ENCODE data around the gene YWHAB.
A peak's percentile ranks its signal among the peaks of the same experiment; 100 is the strongest.

The YWHAB gene

DNA sequence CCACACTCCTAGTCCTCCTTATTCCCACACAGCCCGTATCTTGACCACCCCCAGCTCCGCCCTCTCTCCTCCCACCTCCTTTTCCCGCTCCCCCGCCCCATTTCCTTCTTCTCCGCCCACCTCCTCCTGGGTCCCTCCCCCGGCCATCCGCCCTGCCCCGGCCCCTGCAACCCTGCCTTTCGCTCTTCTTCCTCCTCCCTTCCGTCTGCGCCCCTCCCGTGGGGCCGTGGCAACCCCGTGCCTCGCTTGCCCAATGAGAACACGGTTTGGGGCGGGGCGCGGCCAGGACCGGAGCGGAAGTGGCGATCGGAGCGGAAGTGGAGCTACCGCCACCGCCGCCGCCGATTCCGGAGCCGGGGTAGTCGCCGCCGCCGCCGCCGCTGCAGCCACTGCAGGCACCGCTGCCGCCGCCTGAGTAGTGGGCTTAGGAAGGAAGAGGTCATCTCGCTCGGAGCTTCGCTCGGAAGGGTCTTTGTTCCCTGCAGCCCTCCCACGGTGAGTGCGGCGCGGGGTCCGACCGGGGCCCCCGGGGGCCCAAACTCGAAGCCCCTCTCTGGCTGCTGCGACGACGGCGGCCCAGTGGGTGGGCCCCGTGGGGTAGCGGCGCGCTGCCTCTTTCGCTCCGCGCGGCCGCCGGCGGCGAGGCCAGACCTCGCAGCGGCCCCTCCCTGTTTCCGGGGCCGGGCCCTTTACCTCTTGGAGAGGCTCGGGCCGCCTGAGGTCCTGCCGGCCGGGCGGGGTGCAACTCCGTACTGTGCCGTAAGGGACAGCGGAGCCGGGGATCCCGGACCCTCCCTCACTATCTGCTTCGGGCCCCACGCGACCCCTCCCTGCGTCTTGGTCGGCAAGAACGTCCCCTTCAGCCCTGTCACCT is at the start of gene YWHAB:
TSS of gene YWHAB (plus strand) at position 314 of the 874 bp plus-strand sequence. CDS start 15,829 bp downstream, outside the sequence.
- peak within 1 kb of the TSS; percentile 97 for H3K4me3 ChIP-seq (ENCODE audit: control insufficient read depth, low read depth, low read length)
- peak; percentile 93 for DNase-seq (ENCODE audit: low read depth)
- no peak for TF ChIP-seq CTCF (conservative IDR thresholded peaks at IDR 0.05; ENCODE audit: control insufficient read depth, insufficient read depth, low read depth, low read length)

DNA sequence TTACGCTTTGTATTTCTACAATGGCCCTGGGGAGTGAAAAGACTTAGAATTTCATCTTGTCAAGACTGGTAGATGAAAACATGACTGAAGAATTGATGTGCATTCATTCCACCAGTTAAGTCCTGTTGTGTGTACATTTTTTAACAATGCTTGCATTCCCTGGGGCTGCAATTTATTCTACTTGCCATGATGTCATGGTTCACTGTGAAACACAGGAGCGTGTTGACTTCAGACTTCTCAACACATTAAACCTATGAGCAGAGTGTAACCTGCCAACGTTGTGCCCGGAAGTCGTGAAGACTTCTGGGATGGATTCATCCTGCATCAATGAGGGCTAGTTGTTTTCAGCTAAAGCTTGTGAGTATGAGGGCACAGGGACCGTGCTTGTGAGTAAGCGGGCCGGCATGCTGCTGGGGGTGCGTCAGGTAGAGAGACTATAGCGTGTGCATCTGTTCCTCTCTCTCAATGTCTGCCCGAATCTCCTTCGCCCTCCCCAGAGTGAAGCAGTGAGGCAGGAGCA is 48.8 kb upstream of the YWHAB start:
- H3K4me3 ChIP-seq (ENCODE audit: control insufficient read depth, low read depth, low read length) = no peak overlapping the region
- no peak for TF ChIP-seq CTCF (conservative IDR thresholded peaks at IDR 0.05; ENCODE audit: control insufficient read depth, insufficient read depth, low read depth, low read length)
- no peak for DNase-seq (ENCODE audit: low read depth)

- no peak overlapping the region for H3K4me3 ChIP-seq (ENCODE audit: control insufficient read depth, low read depth, low read length)
- no peak for TF ChIP-seq CTCF (conservative IDR thresholded peaks at IDR 0.05; ENCODE audit: control insufficient read depth, insufficient read depth, low read depth, low read length)
- DNase-seq (ENCODE audit: low read depth) = no peak
These were observed 47.6 kb upstream of the YWHAB start for GRCh38 chr20:44837946-44838345.

DNA sequence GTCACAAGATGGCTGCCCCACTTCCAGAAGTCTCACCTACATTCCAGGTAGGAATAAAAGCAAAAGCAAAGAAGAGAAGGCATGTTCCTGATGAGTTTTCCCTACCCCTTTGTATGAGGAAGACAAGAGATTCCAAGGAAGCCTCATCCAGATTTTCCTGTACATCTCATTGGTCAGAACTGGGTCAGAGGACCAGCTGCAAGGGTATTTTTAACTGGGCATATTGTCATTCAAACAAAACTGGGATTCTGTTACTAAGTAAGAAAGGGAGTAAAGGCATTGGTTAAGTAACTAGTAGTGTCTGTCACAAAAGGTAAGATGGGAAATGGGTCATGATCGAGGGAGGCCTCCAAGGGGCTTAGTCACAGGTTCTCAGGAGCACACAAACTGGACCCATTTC is 47.0 kb upstream of the YWHAB start:
- TF ChIP-seq CTCF (conservative IDR thresholded peaks at IDR 0.05; ENCODE audit: control insufficient read depth, insufficient read depth, low read depth, low read length) = no peak
- H3K4me3 ChIP-seq (ENCODE audit: control insufficient read depth, low read depth, low read length) = no peak overlapping the region
- DNase-seq (ENCODE audit: low read depth) = no peak

DNA sequence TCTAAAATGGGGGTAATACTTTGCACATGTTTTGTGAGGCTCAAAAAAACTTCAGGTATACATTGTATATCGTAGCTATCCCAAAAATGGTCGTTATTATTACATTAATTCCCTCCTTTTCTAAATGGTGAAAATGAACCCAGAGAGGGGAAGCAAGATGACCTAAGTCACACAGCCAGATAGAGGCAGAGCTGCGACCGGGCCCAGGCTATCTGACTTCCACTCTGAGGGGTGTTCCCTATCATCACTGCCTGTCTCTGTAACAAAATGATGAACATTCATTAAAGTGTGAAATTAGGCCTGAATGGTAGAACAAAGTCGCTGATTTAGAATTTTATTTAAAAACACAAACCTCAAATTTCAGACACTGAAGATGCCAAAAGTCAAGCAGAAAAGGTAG is 46.0 kb upstream of the YWHAB start:
- no peak for DNase-seq (ENCODE audit: low read depth)
- H3K4me3 ChIP-seq (ENCODE audit: control insufficient read depth, low read depth, low read length) = no peak overlapping the region
- TF ChIP-seq CTCF (conservative IDR thresholded peaks at IDR 0.05; ENCODE audit: control insufficient read depth, insufficient read depth, low read depth, low read length) = no peak

GRCh38 chr20:44840826-44841225 is 44.7 kb upstream of the YWHAB start:
- no peak for TF ChIP-seq CTCF (conservative IDR thresholded peaks at IDR 0.05; ENCODE audit: control insufficient read depth, insufficient read depth, low read depth, low read length)
- H3K4me3 ChIP-seq (ENCODE audit: control insufficient read depth, low read depth, low read length) = no peak overlapping the region
- DNase-seq (ENCODE audit: low read depth) = no peak
